Activated CD4-positive, CD25-positive, alpha-beta regulatory T cell treated with anti-CD3 and anti-CD28 coated beads, Interleukin-2, amount 50 U/mL, for 24 hours (primary cell): ENCODE results near the gene TRIM66.
A peak's percentile ranks its signal among the peaks of the same experiment; 100 is the strongest.

Experiments
- ATAC-seq, 2 donors: fragments of 150-1000 bp; cut with Tn5 transposase; one replicate each; pipeline ENCODE4 v1.10.0; 2021; ENCODE audit warnings: mild to moderate bottlenecking in 1 of 2, moderate library complexity in 1 of 2

TRIM66 gene

GRCh38 chr11:8682303-8683114 is at the start of gene TRIM66, which contains the start of gene RPL27A:
Gene TRIM66 (minus strand): TSS chr11:8682665. CDS start chr11:8672274, 10,391 bp downstream.
Gene RPL27A (plus strand): TSS chr11:8682792. CDS start chr11:8682814, 22 bp downstream.
- ATAC-seq, result peak; percentile 91 to 92

- no peak for ATAC-seq
Observed at GRCh38 chr11:8731647-8732323, 49.3 kb upstream of the TRIM66 start.

GRCh38 chr11:8730697-8731020 is 48.2 kb upstream of the TRIM66 start:
- no peak for ATAC-seq

- no peak for ATAC-seq
Observed at GRCh38 chr11:8729837-8730696, 47.6 kb upstream of the TRIM66 start.

- ATAC-seq, result no peak
Observed at GRCh38 chr11:8729067-8729466, 46.6 kb upstream of the TRIM66 start.

- no peak for ATAC-seq
Observed at GRCh38 chr11:8728563-8728962, 46.1 kb upstream of the TRIM66 start.

- ATAC-seq, result no peak
Observed at GRCh38 chr11:8726395-8726794, 43.9 kb upstream of the TRIM66 start.

- ATAC-seq, result no peak
Observed at GRCh38 chr11:8724682-8725081, 42.2 kb upstream of the TRIM66 start.

- no peak for ATAC-seq
Observed at GRCh38 chr11:8723711-8724110, 41.2 kb upstream of the TRIM66 start.

GRCh38 chr11:8722809-8723208 is 40.3 kb upstream of the TRIM66 start:
- ATAC-seq, result no peak

GRCh38 chr11:8721609-8722500 is 39.4 kb upstream of the TRIM66 start:
- ATAC-seq, result no peak

GRCh38 chr11:8720868-8721608 is 38.6 kb upstream of the TRIM66 start:
- ATAC-seq, result no peak

- ATAC-seq, result no peak
Observed at GRCh38 chr11:8720352-8720751, 37.9 kb upstream of the TRIM66 start.

GRCh38 chr11:8719721-8720120 is 37.3 kb upstream of the TRIM66 start:
- no peak for ATAC-seq

- ATAC-seq, result no peak
Observed at GRCh38 chr11:8719211-8719649, 36.8 kb upstream of the TRIM66 start.

GRCh38 chr11:8717876-8718753 is 35.6 kb upstream of the TRIM66 start:
- no peak for ATAC-seq

- no peak for ATAC-seq
Observed at GRCh38 chr11:8717544-8717875, 35.0 kb upstream of the TRIM66 start.

- ATAC-seq, result no peak
Observed at GRCh38 chr11:8715501-8715900, 33.0 kb upstream of the TRIM66 start.

GRCh38 chr11:8714622-8715225 is 32.3 kb upstream of the TRIM66 start:
- no peak for ATAC-seq
